GM12878 (cell line): ENCODE data around the gene CNTN6. TPM values are rescaled to one million over a fixed set of nuclear protein-coding genes. Genes with fewer than 3 reads are reported as not detected.

ENCODE experiments used
- ATAC-seq: fragments of 200-7000 bp; cut with Tn5 transposase; 3 replicates; pipeline ENCODE4 v1.9.1; 2020; ENCODE audit warnings: mild to moderate bottlenecking, moderate library complexity
- BruUV-seq: library from RNA; stranded (reverse); fragments of 400-500 nt; replicated peaks from 2 replicates; lab custom pipeline; 2021; lab: Mats Ljungman, UMichigan
- CTCF ChIA-PET: fragments of 300-600 bp; sonication (Branson Sonifier 250); formaldehyde crosslinking; extraction: SDS; loops from one replicate; lab custom pipeline; 2021; ENCODE audit warnings: inconsistent platforms; lab: Yijun Ruan, JAX
- POLR2A ChIA-PET: fragments of 350-600 bp; formaldehyde crosslinking; extraction: SDS; loops from one replicate; lab custom pipeline; 2021; ENCODE audit warnings: inconsistent platforms; lab: Charles Lee
- RAD21 ChIA-PET: fragments of 300-600 bp; sonication (Branson Sonifier 250); formaldehyde crosslinking; loops from one replicate; lab custom pipeline; 2023; ENCODE audit warnings: antibody characterized with exemption; ENCODE audit not compliant: unreplicated experiment; lab: Charles Lee
- SMC1A ChIA-PET: fragments of 300-600 bp; sonication (Branson Sonifier 250); formaldehyde crosslinking; loops from one replicate; lab custom pipeline; 2023; ENCODE audit not compliant: unreplicated experiment, uncharacterized antibody; lab: Charles Lee
- DNase-seq: peaks from one replicate; pipeline ENCODE4 v3.0.0-alpha.2; 2011; ENCODE audit warnings: low read depth, low spot score
- FAIRE-seq: peaks from 3 replicates; lab custom pipeline; 2011; peaks lifted over from hg19 to GRCh38; lab: Jason Lieb, UNC
- H2AFZ ChIP-seq: 2 replicates; pipeline ENCODE4 v1.6.0; 2011; ENCODE audit warnings: low read depth, low read length, control low read depth; ENCODE audit not compliant: control insufficient read depth
- H3K27ac ChIP-seq: 2 replicates; pipeline ENCODE4 v1.5.1; 2011; ENCODE audit warnings: control low read depth; ENCODE audit not compliant: control insufficient read depth, insufficient read depth
- H3K27me3 ChIP-seq, 2 experiments: replicated peaks in 1 of 2; 2 replicates each; pipeline versions ENCODE4 v1.6.0 to v1.6.1; 2011; ENCODE audit warnings: low read length in 1 of 2; ENCODE audit not compliant: control insufficient read depth in 2 of 2, insufficient read depth in 2 of 2
- H3K36me3 ChIP-seq, 2 experiments: 2 replicates each; pipeline ENCODE4 v1.5.1; 2011; ENCODE audit warnings: low read length in 1 of 2; ENCODE audit not compliant: control insufficient read depth in 2 of 2, insufficient read depth in 2 of 2
- H3K4me1 ChIP-seq: 2 replicates; pipeline ENCODE4 v1.6.1; 2011; ENCODE audit warnings: mild to moderate bottlenecking, low read length, moderate library complexity, mixed read lengths; ENCODE audit not compliant: control insufficient read depth, insufficient read depth
- H3K4me2 ChIP-seq: 2 replicates; pipeline ENCODE4 v1.6.0; 2011; ENCODE audit warnings: control low read depth; ENCODE audit not compliant: control insufficient read depth, insufficient read depth
- H3K4me3 ChIP-seq: fragments of 200-600 bp; sonication (generic); 2 replicates; pipeline ENCODE4 v1.5.1; 2016
- H3K79me2 ChIP-seq: 2 replicates; pipeline ENCODE4 v1.6.0; 2011; ENCODE audit warnings: low read length; ENCODE audit not compliant: control insufficient read depth, insufficient read depth
- H3K9ac ChIP-seq: 2 replicates; pipeline ENCODE4 v1.8.0; 2011; ENCODE audit warnings: low read length, control low read depth, mixed read lengths; ENCODE audit not compliant: control insufficient read depth, insufficient read depth
- H3K9me3 ChIP-seq: replicated peaks from 3 replicates; pipeline ENCODE4 v1.5.1; 2011; ENCODE audit warnings: mild to moderate bottlenecking, low read length; ENCODE audit not compliant: control insufficient read depth, insufficient read depth
- H4K20me1 ChIP-seq: 2 replicates; pipeline ENCODE4 v1.6.0; 2011; ENCODE audit not compliant: control insufficient read depth, insufficient read depth
- ATF2 ChIP-seq: IDR thresholded peaks from 2 replicates; pipeline ENCODE4 v1.6.1; 2012; ENCODE audit warnings: low read length, inconsistent platforms
- ATF7 ChIP-seq: fragments of 450-650 bp; IDR thresholded peaks from 2 replicates; pipeline ENCODE4 v1.6.1; 2016; ENCODE audit warnings: low read depth, mild to moderate bottlenecking
- BACH1 ChIP-seq: fragments of 450-650 bp; IDR thresholded peaks from 2 replicates; pipeline ENCODE4 v1.6.1; 2017; ENCODE audit warnings: mild to moderate bottlenecking, borderline replicate concordance
- CHD1 ChIP-seq: IDR thresholded peaks from 2 replicates; pipeline ENCODE4 v1.6.1; 2012; ENCODE audit warnings: low read depth, low read length, improper control_type of control experiment
- EZH2 ChIP-seq: IDR thresholded peaks from 2 replicates; pipeline ENCODE4 v1.6.1; 2012; ENCODE audit warnings: low read depth, mild to moderate bottlenecking, control low read depth, inconsistent platforms, low read length, borderline replicate concordance; ENCODE audit not compliant: control insufficient read depth
- FOS ChIP-seq: IDR thresholded peaks from 3 replicates; pipeline ENCODE4 v1.6.1; 2011; ENCODE audit warnings: borderline replicate concordance; ENCODE audit not compliant: insufficient read length; ENCODE audit errors: extremely low read depth
- HCFC1 ChIP-seq: fragments of 150-350 bp; IDR thresholded peaks from 2 replicates; pipeline ENCODE4 v1.6.1; 2014; ENCODE audit warnings: low read length
- HSF1 ChIP-seq: fragments of 150-350 bp; IDR thresholded peaks from 2 replicates; pipeline ENCODE4 v1.6.1; 2014; ENCODE audit warnings: mild to moderate bottlenecking, low read depth, low read length
- KDM1A ChIP-seq: fragments of 200-600 bp; sonication (generic); IDR thresholded peaks from 2 replicates; pipeline ENCODE4 v1.6.1; 2016; ENCODE audit warnings: borderline replicate concordance
- MLLT1 ChIP-seq: fragments of 450-650 bp; IDR thresholded peaks from 2 replicates; pipeline ENCODE4 v1.6.1; 2016; ENCODE audit warnings: mild to moderate bottlenecking
- NBN ChIP-seq: fragments of 450-650 bp; IDR thresholded peaks from 2 replicates; pipeline ENCODE4 v1.6.1; 2016
- POLR2AphosphoS2 ChIP-seq: IDR thresholded peaks from 2 replicates; pipeline ENCODE4 v1.6.1; 2011; ENCODE audit warnings: low read depth, mild to moderate bottlenecking, low read length, improper control_type of control experiment, moderate library complexity
- SREBF2 ChIP-seq: IDR thresholded peaks from 2 replicates; pipeline ENCODE4 v1.6.1; 2012; ENCODE audit warnings: mild to moderate bottlenecking, low read length
- SRF ChIP-seq, 2 experiments: IDR thresholded peaks; 2 replicates each; pipeline ENCODE4 v1.6.1; 2011; ENCODE audit warnings: low read depth in 2 of 2, low read length in 2 of 2, mild to moderate bottlenecking in 1 of 2, moderate library complexity in 1 of 2
- YY1 ChIP-seq: IDR thresholded peaks from 2 replicates; pipeline ENCODE4 v1.6.1; 2011; ENCODE audit warnings: low read depth, mild to moderate bottlenecking, low read length
- ZBED1 ChIP-seq: IDR thresholded peaks from 2 replicates; pipeline ENCODE4 v1.6.1; 2016; ENCODE audit warnings: borderline replicate concordance
- ZNF622 ChIP-seq: fragments of 450-650 bp; IDR thresholded peaks from 2 replicates; pipeline ENCODE4 v1.6.1; 2017; ENCODE audit warnings: mild to moderate bottlenecking, inconsistent platforms
- WGBS: methylation state at CpG from one replicate; pipeline ENCODE4 v1.1.6; 2016; ENCODE audit warnings: low lambda C conversion rate; ENCODE audit not compliant: insufficient replicate concordance, insufficient coverage; ENCODE audit errors: missing lambda C conversion rate; 5-methylcytosine and 5-hydroxymethylcytosine counted together
- in situ Hi-C: fragments of 300-500 bp; cut with MboI; formaldehyde crosslinking; loops from 9 replicates; pipeline ENCODE4 v1.14.3; 2018; ENCODE audit warnings: mixed read lengths
- intact Hi-C: fragments of 100-400 bp; cut with micrococcal nuclease; formaldehyde crosslinking; loops from one replicate; pipeline ENCODE4 v1.14.2; 2022; ENCODE audit not compliant: unreplicated experiment
- polyA plus RNA-seq, 11 experiments: library from polyadenylated mRNA; depleted of rRNA in 4 of 11; unstranded in 6 of 11; stranded (reverse) in 5 of 11; fragments of >200 nt; fragmentation: Nextera tagmentation in 4 of 11; fragmentation: Illumina TruSeq in 1 of 11; extraction: Ambion mirVana in 4 of 11; extraction: Trizol in 1 of 11; gene quantifications; 1 replicate in 1 of 11; 2 replicates in 10 of 11; pipeline versions ENCODE4 v1.2.1 to v1.2.3, GENCODE V29; 2011 to 2016; ENCODE audit warnings: inconsistent platforms in 2 of 11, missing spikeins in 2 of 11, low read depth in 1 of 11
- total RNA-seq, 4 experiments: library from RNA; depleted of rRNA in 3 of 4; stranded (reverse); fragments of >200 nt in 3 of 4; fragmentation: Illumina TruSeq in 1 of 4; extraction: Trizol in 1 of 4; gene quantifications; 2 replicates each; pipeline versions ENCODE4 v1.2.1 to v1.2.3, GENCODE V29; 2013 to 2021
- TF ChIP-seq, protein P1 (sequence below): fragments of 450-650 bp; IDR thresholded peaks from 2 replicates; pipeline ENCODE4 v1.6.1; 2017; ENCODE audit warnings: low read depth, mild to moderate bottlenecking, moderate library complexity

CNTN6 gene
- total and polyA plus RNA-seq, 10 of the 15 experiments (the other 5 are each of a cell fraction or from before 2014, with no cell fraction given) = not detected

- no peaks in the 10 kb centered on the region for H3K9me3 ChIP-seq
- WGBS = 92% methylated on average over 2 of the region's 2 CpGs
- in situ Hi-C loops (no loop called here), intact Hi-C loops (no loop called here)
- SMC1A ChIA-PET = no interaction called here
- no peak for ATAC-seq
- no peak overlapping the region for H3K27ac ChIP-seq
- H3K9ac ChIP-seq = no peak overlapping the region
- CTCF ChIA-PET = no interaction called here
- no peaks in the 10 kb centered on the region for H4K20me1 ChIP-seq
- no peak for DNase-seq
- no TSS peak for BruUV-seq
- H3K4me3 ChIP-seq = no peak overlapping the region
- no peak overlapping the region for H2AFZ ChIP-seq
- H3K4me1 ChIP-seq = no peaks in the 10 kb centered on the region
- no peaks in the 10 kb centered on the region for H3K36me3 ChIP-seq
- no peaks in the 10 kb centered on the region for H3K79me2 ChIP-seq
- H3K27me3 ChIP-seq = no peaks in the 10 kb centered on the region
- no peak overlapping the region for H3K4me2 ChIP-seq
- RAD21 ChIA-PET = no interaction called here
- POLR2A ChIA-PET = no interaction called here
- no peak for FAIRE-seq
- TF ChIP-seq SREBF2 = no peak
- no peak for TF ChIP-seq ATF7
- TF ChIP-seq BACH1 = no peak
- no peak for TF ChIP-seq FOS
- no peak for TF ChIP-seq ZNF622
- TF ChIP-seq ZBED1 = no peak
- TF ChIP-seq, protein P1, sequence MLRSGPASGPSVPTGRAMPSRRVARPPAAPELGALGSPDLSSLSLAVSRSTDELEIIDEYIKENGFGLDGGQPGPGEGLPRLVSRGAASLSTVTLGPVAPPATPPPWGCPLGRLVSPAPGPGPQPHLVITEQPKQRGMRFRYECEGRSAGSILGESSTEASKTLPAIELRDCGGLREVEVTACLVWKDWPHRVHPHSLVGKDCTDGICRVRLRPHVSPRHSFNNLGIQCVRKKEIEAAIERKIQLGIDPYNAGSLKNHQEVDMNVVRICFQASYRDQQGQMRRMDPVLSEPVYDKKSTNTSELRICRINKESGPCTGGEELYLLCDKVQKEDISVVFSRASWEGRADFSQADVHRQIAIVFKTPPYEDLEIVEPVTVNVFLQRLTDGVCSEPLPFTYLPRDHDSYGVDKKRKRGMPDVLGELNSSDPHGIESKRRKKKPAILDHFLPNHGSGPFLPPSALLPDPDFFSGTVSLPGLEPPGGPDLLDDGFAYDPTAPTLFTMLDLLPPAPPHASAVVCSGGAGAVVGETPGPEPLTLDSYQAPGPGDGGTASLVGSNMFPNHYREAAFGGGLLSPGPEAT = no peak
- TF ChIP-seq CHD1 = no peak
- no peak for TF ChIP-seq MLLT1
- no peak for TF ChIP-seq NBN
- TF ChIP-seq POLR2AphosphoS2 = no peak
- TF ChIP-seq HCFC1 = no peak
- TF ChIP-seq ATF2 = no peak
- TF ChIP-seq EZH2 = no peak
- TF ChIP-seq SRF (IDR thresholded peaks at IDR 0.05; ENCODE audit: low read depth in 2 of 2, low read length in 2 of 2) = no peak
- TF ChIP-seq YY1 = no peak
- no peak for TF ChIP-seq HSF1
- no peak for TF ChIP-seq KDM1A
Measured at GRCh38 chr3:1138036-1138435, 45.2 kb downstream of the CNTN6 start.
